ENCODE results near the gene SPATA13. TPM values are rescaled to one million over a fixed set of nuclear protein-coding genes. Genes with fewer than 3 reads are reported as not detected.
A peak's percentile ranks its signal among the peaks of the same experiment; 100 is the strongest.

Gene SPATA13
- total RNA-seq, 1 donor from 2014 or later, result 20.1 TPM

- no peaks in the 10 kb centered on the region for H3K27me3 ChIP-seq
- H3K4me1 ChIP-seq, result no peaks in the 10 kb centered on the region
- H3K36me3 ChIP-seq, result peaks cover 0 to 55% of the 10 kb centered on the region in 2 donors
- TF ChIP-seq POLR2AphosphoS5 (IDR thresholded peaks at IDR 0.05; ENCODE audit: insufficient read depth in 1 of 2, low read depth in 1 of 2) (no peak), POLR2A (IDR thresholded peaks at IDR 0.05) (no peak)
- TF ChIP-seq, protein P1, sequence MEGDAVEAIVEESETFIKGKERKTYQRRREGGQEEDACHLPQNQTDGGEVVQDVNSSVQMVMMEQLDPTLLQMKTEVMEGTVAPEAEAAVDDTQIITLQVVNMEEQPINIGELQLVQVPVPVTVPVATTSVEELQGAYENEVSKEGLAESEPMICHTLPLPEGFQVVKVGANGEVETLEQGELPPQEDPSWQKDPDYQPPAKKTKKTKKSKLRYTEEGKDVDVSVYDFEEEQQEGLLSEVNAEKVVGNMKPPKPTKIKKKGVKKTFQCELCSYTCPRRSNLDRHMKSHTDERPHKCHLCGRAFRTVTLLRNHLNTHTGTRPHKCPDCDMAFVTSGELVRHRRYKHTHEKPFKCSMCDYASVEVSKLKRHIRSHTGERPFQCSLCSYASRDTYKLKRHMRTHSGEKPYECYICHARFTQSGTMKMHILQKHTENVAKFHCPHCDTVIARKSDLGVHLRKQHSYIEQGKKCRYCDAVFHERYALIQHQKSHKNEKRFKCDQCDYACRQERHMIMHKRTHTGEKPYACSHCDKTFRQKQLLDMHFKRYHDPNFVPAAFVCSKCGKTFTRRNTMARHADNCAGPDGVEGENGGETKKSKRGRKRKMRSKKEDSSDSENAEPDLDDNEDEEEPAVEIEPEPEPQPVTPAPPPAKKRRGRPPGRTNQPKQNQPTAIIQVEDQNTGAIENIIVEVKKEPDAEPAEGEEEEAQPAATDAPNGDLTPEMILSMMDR (IDR thresholded peaks at IDR 0.05), result no peak
- intact Hi-C loops (cut with DNase I), result no loop called here
- H3K9me3 ChIP-seq, result no peaks in the 10 kb centered on the region
- H3K4me3 ChIP-seq, result no peak overlapping the region
- no peak overlapping the region for H3K27ac ChIP-seq
- DNase-seq (ENCODE audit: extremely low spot score in 2 of 2), result no peak
These were observed 129.9 kb downstream of the SPATA13 start for GRCh38 chr13:24290280-24290932.

- no peak overlapping the region for H3K27ac ChIP-seq
- no peaks in the 10 kb centered on the region for H3K9me3 ChIP-seq
- TF ChIP-seq POLR2A (IDR thresholded peaks at IDR 0.05) (no peak), POLR2AphosphoS5 (IDR thresholded peaks at IDR 0.05; ENCODE audit: insufficient read depth in 1 of 2, low read depth in 1 of 2) (no peak)
- TF ChIP-seq, protein P1 (IDR thresholded peaks at IDR 0.05), result no peak
- intact Hi-C loops (cut with DNase I), result no loop called here
- H3K4me1 ChIP-seq, result no peaks in the 10 kb centered on the region
- H3K4me3 ChIP-seq, result no peak overlapping the region
- H3K36me3 ChIP-seq, result peaks cover 0 to 42% of the 10 kb centered on the region in 2 donors
- no peaks in the 10 kb centered on the region for H3K27me3 ChIP-seq
- DNase-seq (ENCODE audit: extremely low spot score in 2 of 2), result no peak
These were observed 132.0 kb downstream of the SPATA13 start for GRCh38 chr13:24292481-24292880.

GRCh38 chr13:24293746-24294145 is 133.2 kb downstream of the SPATA13 start:
- no peak overlapping the region for H3K4me3 ChIP-seq
- intact Hi-C loops (cut with DNase I), result no loop called here
- no peaks in the 10 kb centered on the region for H3K27me3 ChIP-seq
- no peak overlapping the region for H3K27ac ChIP-seq
- H3K9me3 ChIP-seq, result no peaks in the 10 kb centered on the region
- peaks cover 0 to 54% of the 10 kb centered on the region in 2 donors for H3K36me3 ChIP-seq
- H3K4me1 ChIP-seq, result no peaks in the 10 kb centered on the region
- TF ChIP-seq, protein P1 (IDR thresholded peaks at IDR 0.05), result no peak
- TF ChIP-seq POLR2A (IDR thresholded peaks at IDR 0.05), result no peak
- TF ChIP-seq POLR2AphosphoS5 (IDR thresholded peaks at IDR 0.05; ENCODE audit: insufficient read depth in 1 of 2, low read depth in 1 of 2), result no peak
- DNase-seq (ENCODE audit: extremely low spot score in 2 of 2), result no peak

DNA sequence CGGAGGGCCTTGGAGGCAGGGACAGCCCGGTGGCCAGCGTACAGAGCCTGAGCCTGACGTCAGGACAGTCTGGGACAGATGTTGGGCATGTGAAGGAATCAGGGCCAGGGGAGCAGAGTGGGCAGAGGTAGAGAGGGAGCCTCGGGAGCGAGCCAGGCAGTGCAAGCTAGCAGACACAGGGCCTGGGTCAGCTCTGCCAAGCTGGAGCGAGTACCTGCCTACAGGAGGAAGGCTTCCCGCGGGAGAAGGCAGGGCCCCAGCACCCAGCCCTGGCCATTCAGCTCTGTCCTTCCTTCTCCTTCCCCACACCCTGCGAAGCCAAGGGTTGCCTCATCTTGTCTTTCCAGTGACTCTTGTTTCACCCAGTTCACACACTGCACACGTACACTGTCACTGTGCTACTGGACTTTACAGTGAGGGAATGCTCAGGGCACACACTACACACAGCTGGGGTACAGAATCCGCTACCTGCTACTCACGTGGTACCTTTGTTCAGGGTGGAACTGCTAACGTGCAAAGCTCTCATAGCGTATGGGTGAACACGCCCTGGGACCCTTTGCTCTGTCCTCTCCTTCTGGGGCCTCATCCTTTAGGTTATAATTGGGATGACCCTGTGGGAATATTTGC is 139.1 kb downstream of the SPATA13 start:
- Histone ChIP-seq H3K36me3 (peaks cover 0 to 39% of the 10 kb centered on the region in 2 donors), H3K4me1 (no peaks in the 10 kb centered on the region), H3K9me3 (no peaks in the 10 kb centered on the region), H3K27ac (no peak overlapping the region), H3K4me3 (no peak overlapping the region), H3K27me3 (no peaks in the 10 kb centered on the region)
- TF ChIP-seq POLR2A (IDR thresholded peaks at IDR 0.05) (no peak), POLR2AphosphoS5 (IDR thresholded peaks at IDR 0.05; ENCODE audit: insufficient read depth in 1 of 2, low read depth in 1 of 2) (no peak)
- TF ChIP-seq, protein P1 (IDR thresholded peaks at IDR 0.05), result no peak
- no peak for DNase-seq (ENCODE audit: extremely low spot score in 2 of 2)
- intact Hi-C loops (cut with DNase I), result no loop called here

GRCh38 chr13:24301434-24301833 is 140.9 kb downstream of the SPATA13 start:
- DNase-seq (ENCODE audit: extremely low spot score in 2 of 2), result peak in 1 of 2 donors; percentile 60
- H3K9me3 ChIP-seq, result no peaks in the 10 kb centered on the region
- no peak overlapping the region for H3K27ac ChIP-seq
- no peaks in the 10 kb centered on the region for H3K27me3 ChIP-seq
- H3K36me3 ChIP-seq, result peaks cover 0 to 29% of the 10 kb centered on the region in 2 donors
- intact Hi-C loops (cut with DNase I), result no loop called here
- no peaks in the 10 kb centered on the region for H3K4me1 ChIP-seq
- no peak for TF ChIP-seq POLR2AphosphoS5 (IDR thresholded peaks at IDR 0.05; ENCODE audit: insufficient read depth in 1 of 2, low read depth in 1 of 2)
- TF ChIP-seq POLR2A (IDR thresholded peaks at IDR 0.05), result no peak
- TF ChIP-seq, protein P1 (IDR thresholded peaks at IDR 0.05), result no peak
- no peak overlapping the region for H3K4me3 ChIP-seq

Data from vagina (tissue), 2 donors.